SU-DHL-6 (cell line): ENCODE measurements around the gene NOVA2.

Experiments used
- H2AFZ ChIP-seq: fragments of 200-600 bp; sonication (generic); 2 replicates; pipeline ENCODE4 v1.6.1; 2014; ENCODE audit warnings: low read depth, mild to moderate bottlenecking, moderate library complexity, mixed read lengths, antibody characterized with exemption, low read length; ENCODE audit not compliant: severe bottlenecking
- H3F3A ChIP-seq: fragments of 200-600 bp; shearing (Covaris generic); 2 replicates; pipeline ENCODE4 v1.6.0; 2016; ENCODE audit warnings: antibody characterized with exemption, mild to moderate bottlenecking; ENCODE audit not compliant: insufficient read depth
- H3K27ac ChIP-seq: fragments of 200-600 bp; sonication (generic); 2 replicates; pipeline ENCODE4 v1.5.1; 2016; ENCODE audit warnings: low read depth, mild to moderate bottlenecking, low read length, moderate library complexity, mixed read lengths
- H3K27me3 ChIP-seq: fragments of 200-600 bp; sonication (generic), shearing (Covaris generic); 2 replicates; pipeline ENCODE4 v1.6.0; 2014; ENCODE audit warnings: mild to moderate bottlenecking, low read length
- H3K36me3 ChIP-seq: fragments of 200-600 bp; sonication (generic); 2 replicates; pipeline ENCODE4 v1.6.1; 2014; ENCODE audit warnings: mild to moderate bottlenecking, low read length, mixed read lengths
- H3K4me2 ChIP-seq: fragments of 300-600, 200-600 bp; shearing (Covaris generic), sonication (generic); 2 replicates; pipeline ENCODE4 v1.6.0; 2014; ENCODE audit warnings: low read length, low read depth, mild to moderate bottlenecking; ENCODE audit not compliant: poor library complexity, severe bottlenecking
- H3K4me3 ChIP-seq: fragments of 200-600 bp; sonication (generic); 2 replicates; pipeline ENCODE4 v1.5.1; 2014; ENCODE audit warnings: antibody characterized with exemption, low read length, mild to moderate bottlenecking, mixed read lengths; ENCODE audit not compliant: insufficient read depth, poor library complexity, severe bottlenecking
- H3K79me2 ChIP-seq: fragments of 200-600 bp; sonication (generic); 2 replicates; pipeline ENCODE4 v1.6.1; 2014; ENCODE audit warnings: mild to moderate bottlenecking, low read length, moderate library complexity; ENCODE audit not compliant: insufficient read depth
- H3K9ac ChIP-seq: fragments of 200-600 bp; sonication (generic); 2 replicates; pipeline ENCODE4 v1.7.0; 2014; ENCODE audit warnings: mild to moderate bottlenecking, low read length
- H3K9me2 ChIP-seq: fragments of 200-600 bp; sonication (generic); replicated peaks from 2 replicates; pipeline ENCODE4 v1.6.1; 2014; ENCODE audit warnings: low read length; ENCODE audit not compliant: insufficient read depth
- H3K9me3 ChIP-seq: fragments of 200-600 bp; sonication (generic); 2 replicates; pipeline ENCODE4 v1.6.1; 2014; ENCODE audit warnings: low read length, mixed read lengths; ENCODE audit not compliant: insufficient read depth
- H4K20me1 ChIP-seq: fragments of 200-600 bp; sonication (generic); 2 replicates; pipeline ENCODE4 v1.6.1; 2014; ENCODE audit warnings: low read depth, mild to moderate bottlenecking, antibody characterized with exemption, low read length, moderate library complexity, mixed read lengths
- EZH2phosphoT487 ChIP-seq: fragments of 200-600 bp; sonication (generic), shearing (Covaris generic); conservative IDR thresholded peaks from 2 replicates; pipeline ENCODE4 v1.6.1; 2018; ENCODE audit warnings: mild to moderate bottlenecking, antibody characterized with exemption, low read length, moderate library complexity, mixed read lengths
- TF ChIP-seq, protein P1 (sequence below): fragments of 200-600 bp; sonication (generic); IDR thresholded peaks from one replicate; pipeline ENCODE4 v1.5.1; 2017; ENCODE audit warnings: antibody characterized with exemption, mild to moderate bottlenecking, low read length, moderate library complexity; ENCODE audit not compliant: insufficient read depth, poor library complexity, severe bottlenecking

Gene NOVA2

DNA sequence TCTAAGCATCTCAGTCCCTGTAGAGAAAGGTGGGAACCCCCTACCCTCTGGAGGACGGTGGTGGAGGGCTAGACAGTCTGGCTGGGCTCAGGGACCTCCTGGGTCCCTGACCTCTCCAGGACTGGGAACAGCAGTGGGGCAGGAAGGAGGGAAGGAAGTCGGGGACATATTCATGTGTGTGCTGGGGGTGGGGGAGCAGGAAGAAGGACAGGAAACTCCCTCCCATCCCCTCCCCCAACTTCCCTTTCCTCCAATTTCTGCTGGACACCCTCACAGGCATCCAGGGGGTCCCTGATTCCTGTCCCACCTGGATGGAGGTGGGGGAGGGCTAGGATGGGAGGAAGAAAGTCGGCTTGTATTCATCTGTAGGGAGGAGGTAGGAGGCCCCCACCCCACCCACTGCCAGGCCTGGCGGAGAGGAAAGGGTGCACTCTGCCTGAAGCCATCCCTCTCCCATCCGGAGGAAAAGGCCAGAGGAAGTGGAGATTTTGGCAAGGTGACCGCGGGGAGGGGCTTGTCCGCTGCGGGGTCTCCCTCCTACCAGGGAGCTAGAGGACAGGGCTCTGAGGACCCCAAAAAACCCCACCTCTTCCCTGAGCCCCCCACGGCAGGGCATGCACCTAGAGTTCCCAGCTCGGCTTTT is 2.3 kb downstream of the NOVA2 start:
- H3K9me3 ChIP-seq, result no peaks in the 10 kb centered on the region
- H3K9ac ChIP-seq, result no peak overlapping the region
- H3K36me3 ChIP-seq, result no peaks in the 10 kb centered on the region
- H3K27me3 ChIP-seq, result no peaks in the 10 kb centered on the region
- no peak overlapping the region for H3K4me2 ChIP-seq
- H4K20me1 ChIP-seq, result no peaks in the 10 kb centered on the region
- H3K79me2 ChIP-seq, result no peaks in the 10 kb centered on the region
- H3F3A ChIP-seq, result no peaks in the 10 kb centered on the region
- no peak overlapping the region for H2AFZ ChIP-seq
- no peak overlapping the region for H3K4me3 ChIP-seq
- H3K9me2 ChIP-seq, result no peaks in the 10 kb centered on the region
- no peak overlapping the region for H3K27ac ChIP-seq
- TF ChIP-seq, protein P1, sequence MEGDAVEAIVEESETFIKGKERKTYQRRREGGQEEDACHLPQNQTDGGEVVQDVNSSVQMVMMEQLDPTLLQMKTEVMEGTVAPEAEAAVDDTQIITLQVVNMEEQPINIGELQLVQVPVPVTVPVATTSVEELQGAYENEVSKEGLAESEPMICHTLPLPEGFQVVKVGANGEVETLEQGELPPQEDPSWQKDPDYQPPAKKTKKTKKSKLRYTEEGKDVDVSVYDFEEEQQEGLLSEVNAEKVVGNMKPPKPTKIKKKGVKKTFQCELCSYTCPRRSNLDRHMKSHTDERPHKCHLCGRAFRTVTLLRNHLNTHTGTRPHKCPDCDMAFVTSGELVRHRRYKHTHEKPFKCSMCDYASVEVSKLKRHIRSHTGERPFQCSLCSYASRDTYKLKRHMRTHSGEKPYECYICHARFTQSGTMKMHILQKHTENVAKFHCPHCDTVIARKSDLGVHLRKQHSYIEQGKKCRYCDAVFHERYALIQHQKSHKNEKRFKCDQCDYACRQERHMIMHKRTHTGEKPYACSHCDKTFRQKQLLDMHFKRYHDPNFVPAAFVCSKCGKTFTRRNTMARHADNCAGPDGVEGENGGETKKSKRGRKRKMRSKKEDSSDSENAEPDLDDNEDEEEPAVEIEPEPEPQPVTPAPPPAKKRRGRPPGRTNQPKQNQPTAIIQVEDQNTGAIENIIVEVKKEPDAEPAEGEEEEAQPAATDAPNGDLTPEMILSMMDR, result no peak
- TF ChIP-seq EZH2phosphoT487, result no peak

DNA sequence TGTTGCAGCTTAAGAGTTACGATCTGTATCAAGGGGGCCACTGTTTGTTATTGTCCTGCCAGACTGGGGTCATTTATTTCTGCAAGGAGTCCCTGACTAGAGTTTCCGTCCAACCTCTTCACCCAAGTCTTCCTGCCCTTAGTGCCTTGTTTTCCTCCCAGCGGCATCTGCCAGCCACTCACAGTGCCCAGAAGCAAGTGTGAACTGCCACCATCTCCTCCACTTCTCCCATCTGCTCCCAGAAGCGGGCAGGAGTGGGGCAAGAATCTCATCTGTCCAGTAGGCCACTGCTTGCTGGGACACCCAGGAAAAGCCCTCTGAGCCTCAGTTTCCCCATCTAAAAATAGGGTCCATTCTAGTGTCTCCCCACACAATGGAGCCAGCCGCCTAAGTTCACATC is 4.0 kb downstream of the NOVA2 start:
- Histone ChIP-seq H3K9me2 (no peaks in the 10 kb centered on the region), H3K27me3 (no peaks in the 10 kb centered on the region), H3K27ac (no peak overlapping the region), H3K4me2 (no peak overlapping the region), H3K9me3 (no peaks in the 10 kb centered on the region), H3K36me3 (no peaks in the 10 kb centered on the region), H2AFZ (no peak overlapping the region), H3K4me3 (no peak overlapping the region), H3K79me2 (no peaks in the 10 kb centered on the region), H4K20me1 (no peaks in the 10 kb centered on the region), H3F3A (no peaks in the 10 kb centered on the region), H3K9ac (no peak overlapping the region)
- no peak for TF ChIP-seq EZH2phosphoT487
- TF ChIP-seq, protein P1, result no peak

DNA sequence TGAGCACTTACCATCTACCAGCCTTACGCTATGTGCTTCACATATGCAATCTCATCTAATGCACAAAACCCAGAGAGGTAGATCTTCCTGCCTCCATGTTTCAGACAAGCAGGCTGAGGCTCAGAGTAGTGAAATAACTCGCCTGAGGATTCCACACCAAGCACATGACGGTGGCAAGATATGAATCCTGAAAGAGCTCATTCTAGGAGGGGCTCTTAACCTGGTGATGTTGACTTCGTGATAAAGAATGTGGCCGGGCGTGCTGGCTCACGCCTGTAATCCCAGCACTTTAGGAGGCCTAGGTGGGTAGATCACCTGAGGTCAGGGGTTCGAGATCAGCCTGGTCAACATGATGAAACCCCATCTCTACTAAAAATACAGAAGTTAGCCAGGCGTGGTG is 5.0 kb downstream of the NOVA2 start:
- H4K20me1 ChIP-seq, result no peaks in the 10 kb centered on the region
- TF ChIP-seq, protein P1, result no peak
- TF ChIP-seq EZH2phosphoT487, result no peak
- H2AFZ ChIP-seq, result no peak overlapping the region
- H3K4me3 ChIP-seq, result no peak overlapping the region
- H3K9ac ChIP-seq, result no peak overlapping the region
- H3K27me3 ChIP-seq, result no peaks in the 10 kb centered on the region
- no peak overlapping the region for H3K4me2 ChIP-seq
- no peaks in the 10 kb centered on the region for H3K9me3 ChIP-seq
- no peaks in the 10 kb centered on the region for H3K36me3 ChIP-seq
- no peaks in the 10 kb centered on the region for H3K9me2 ChIP-seq
- no peak overlapping the region for H3K27ac ChIP-seq
- no peaks in the 10 kb centered on the region for H3K79me2 ChIP-seq
- no peaks in the 10 kb centered on the region for H3F3A ChIP-seq
